ENCODE data around the gene PIEZO2.

Gene PIEZO2

DNA sequence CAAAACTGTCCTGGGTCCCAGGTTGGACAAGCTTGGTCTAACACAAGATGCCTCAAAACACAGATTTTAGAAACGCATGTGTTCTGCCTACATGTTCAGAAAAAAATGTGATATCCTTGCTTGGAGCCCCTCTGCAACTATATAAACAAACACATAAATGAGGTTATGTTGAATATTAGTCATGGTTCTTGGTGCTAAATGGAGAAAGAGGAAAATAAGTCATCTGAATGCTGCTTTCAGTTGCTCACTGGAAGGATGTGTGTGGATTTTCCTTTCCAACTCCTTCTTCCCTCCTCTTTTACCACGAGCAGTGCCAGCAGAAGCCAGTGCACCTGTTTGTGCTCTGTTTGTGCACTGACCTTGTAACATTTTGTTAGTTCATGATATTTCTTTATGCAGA, 85.3 kb downstream of the PIEZO2 start:
- no peak for DNase-seq

- no peak for DNase-seq
These were observed 93.6 kb downstream of the PIEZO2 start for GRCh38 chr18:11055721-11056120.

- no peak for DNase-seq
These were observed 94.9 kb downstream of the PIEZO2 start for GRCh38 chr18:11054497-11054896.

GRCh38 chr18:11053293-11053692, 96.1 kb downstream of the PIEZO2 start:
- no peak for DNase-seq

DNA sequence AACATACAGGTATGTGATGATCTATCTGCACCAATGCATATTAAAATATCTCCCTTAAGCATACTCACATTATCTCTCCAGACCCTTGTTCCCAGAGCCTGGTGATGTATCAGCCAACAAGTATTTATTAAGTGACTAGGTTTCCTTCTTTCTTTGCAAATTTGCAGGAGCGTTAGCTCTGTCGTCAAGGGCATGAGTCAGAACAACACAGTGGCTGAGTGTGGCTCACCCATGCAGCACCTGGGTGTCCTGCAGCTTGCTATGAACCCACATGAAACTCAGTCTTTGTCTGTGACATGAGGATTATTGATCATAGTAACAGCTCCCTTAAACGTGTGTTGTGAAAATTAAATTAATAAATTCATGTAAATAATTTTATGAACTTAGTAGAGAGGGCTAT, 96.6 kb downstream of the PIEZO2 start:
- DNase-seq = no peak

DNA sequence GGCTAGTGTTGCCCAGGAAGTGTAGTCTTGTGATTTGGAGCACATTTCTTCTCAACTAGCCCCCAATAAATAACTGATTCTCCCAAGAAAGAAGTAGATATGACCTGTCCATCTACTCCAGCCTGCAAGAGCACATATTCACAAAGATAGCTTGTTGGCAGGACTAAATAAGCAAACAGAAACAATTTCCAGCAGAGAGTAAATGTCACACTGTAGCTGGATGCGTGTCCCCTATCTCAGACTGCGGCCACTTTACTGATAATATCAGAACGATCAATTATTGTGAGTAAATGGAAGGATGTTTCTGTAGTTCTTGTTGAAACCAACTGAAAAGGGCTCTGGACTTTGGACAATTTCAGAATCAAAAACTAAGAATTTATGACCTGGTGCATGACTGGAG, 97.9 kb downstream of the PIEZO2 start:
- no peak for DNase-seq

GRCh38 chr18:11050966-11051365, 98.4 kb downstream of the PIEZO2 start:
- DNase-seq = no peak

- no peak for DNase-seq
These were observed 101.6 kb downstream of the PIEZO2 start for GRCh38 chr18:11047817-11048216.

DNA sequence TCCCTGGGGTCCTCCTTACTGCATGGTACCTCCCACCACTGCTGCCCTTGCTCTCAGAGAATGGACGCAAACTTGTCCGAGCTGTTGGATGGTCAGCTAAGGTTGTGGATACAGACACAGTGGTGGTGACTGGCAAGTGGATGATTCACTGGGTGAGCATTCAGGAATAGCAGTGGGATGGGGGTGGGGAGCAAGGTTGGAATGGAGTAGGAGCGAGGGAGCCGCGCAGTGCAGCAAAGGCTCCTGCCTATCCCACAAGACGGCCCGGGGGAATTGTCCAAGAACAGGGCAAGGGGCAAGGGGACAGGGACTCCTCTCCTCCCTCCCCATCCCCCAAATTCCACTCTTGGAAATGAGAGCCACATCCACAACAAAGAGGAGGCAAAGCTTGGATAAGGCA, 102.2 kb downstream of the PIEZO2 start:
- DNase-seq = peak; percentile 33

DNA sequence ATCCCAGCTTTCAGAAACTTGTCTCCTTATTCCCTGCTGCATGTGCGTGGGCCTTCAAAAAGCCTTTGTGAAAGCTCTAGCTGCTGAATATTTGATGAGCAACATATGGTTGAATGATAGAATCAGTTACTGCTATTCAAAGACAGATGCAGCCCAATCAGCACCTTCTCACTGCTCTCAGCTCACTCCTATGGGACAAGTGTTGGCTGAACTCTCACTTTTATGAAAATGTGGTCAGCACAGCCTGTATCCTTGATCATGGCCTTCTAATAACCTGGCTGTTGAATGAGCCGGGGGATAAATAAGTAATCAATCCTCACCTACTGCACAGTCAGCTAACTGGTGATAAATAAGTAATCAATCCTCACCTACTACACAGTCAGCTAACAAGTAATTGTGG, 103.2 kb downstream of the PIEZO2 start:
- DNase-seq = no peak

GRCh38 chr18:11043694-11044093, 105.7 kb downstream of the PIEZO2 start:
- DNase-seq = no peak

- no peak for DNase-seq
These were observed 107.1 kb downstream of the PIEZO2 start for GRCh38 chr18:11042247-11042646.

DNA sequence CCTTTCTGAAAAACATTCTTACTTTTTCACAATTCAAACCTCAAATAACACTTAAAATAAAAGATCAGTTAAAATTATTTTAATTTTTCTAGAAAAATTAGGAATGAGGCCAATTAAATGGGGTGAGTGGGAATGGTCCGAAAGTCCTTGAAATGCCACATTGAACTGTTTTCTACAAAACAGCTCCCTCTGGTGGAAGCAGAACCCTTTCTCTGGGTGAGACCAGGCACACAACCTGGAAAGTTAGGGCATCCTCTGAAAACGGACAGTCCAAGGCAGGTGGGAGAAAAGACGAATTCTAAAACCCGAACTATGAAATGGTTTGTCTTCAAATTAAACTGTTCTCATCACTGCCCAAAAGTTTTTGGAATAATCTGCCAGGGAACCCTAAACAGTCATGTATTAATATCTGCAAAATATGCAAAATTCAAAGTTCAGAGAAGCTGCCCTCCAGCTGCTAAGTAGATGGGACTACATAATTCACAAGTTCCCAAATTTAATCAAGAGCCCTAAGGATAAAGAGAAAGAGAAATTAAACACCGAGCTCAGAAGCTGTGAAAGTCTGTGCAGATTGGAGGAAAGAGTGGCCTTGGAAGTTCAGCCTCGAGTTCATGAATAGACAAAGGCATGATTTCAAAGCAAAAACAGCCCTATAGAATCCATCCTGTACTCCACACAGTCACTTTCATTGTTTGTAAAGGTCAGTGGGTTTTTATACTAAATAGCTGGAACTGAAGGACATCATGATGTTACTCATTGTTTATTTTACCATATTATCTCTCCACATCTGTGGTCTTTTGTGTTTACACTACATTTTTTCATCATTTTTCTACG, 108.3 kb downstream of the PIEZO2 start:
- DNase-seq = peak; percentile 58

DNA sequence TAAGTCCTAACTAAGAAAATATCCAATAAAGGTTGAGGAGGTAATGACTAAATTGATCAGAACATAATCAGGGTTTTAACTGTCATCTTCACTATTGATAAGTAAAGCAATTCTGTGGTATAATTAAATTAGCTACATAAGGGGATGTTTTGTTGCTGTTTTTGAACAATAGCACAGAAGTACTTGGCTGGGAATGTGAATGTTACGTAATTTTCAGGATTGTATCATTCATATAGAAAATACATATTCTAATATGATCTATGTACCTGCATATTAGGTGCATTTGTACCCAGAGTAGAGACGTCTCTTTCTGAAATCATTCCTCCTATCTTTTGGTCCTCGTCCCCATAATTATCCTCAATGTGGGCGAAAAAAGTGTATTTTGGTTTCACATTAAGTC, 109.0 kb downstream of the PIEZO2 start:
- no peak for DNase-seq

DNA sequence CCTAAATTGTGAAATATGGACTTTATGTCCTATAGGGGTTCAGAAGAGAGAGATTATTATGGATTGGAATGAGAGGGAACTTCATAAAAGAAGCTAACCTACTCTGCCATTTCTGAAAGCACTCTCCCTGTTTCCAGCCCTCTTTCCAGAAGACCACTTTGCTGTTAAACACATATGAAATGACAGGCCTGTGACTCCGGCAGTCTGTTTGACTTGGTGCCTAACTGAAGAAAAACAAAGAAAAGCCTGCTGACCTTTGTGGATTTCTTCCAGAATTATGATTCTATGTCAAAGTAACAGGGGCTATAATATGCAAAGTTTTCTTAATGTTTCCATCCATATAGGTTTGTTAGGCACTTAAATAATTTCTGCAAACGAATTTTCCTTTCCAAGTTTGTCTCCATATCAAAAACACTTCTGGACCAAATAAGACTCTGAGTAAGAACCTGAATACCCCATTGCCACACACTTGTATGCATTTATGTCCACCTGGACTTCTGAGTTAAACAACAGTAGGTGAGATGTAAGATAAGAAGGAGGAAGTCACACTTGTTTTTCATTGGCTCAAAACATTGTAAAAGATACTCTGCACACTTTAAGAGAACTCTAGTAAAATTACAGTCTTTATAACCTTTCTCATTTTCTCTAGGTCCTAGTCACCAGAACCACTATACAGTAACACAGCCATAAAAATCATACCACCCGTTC, 111.7 kb downstream of the PIEZO2 start:
- no peak for DNase-seq

DNA sequence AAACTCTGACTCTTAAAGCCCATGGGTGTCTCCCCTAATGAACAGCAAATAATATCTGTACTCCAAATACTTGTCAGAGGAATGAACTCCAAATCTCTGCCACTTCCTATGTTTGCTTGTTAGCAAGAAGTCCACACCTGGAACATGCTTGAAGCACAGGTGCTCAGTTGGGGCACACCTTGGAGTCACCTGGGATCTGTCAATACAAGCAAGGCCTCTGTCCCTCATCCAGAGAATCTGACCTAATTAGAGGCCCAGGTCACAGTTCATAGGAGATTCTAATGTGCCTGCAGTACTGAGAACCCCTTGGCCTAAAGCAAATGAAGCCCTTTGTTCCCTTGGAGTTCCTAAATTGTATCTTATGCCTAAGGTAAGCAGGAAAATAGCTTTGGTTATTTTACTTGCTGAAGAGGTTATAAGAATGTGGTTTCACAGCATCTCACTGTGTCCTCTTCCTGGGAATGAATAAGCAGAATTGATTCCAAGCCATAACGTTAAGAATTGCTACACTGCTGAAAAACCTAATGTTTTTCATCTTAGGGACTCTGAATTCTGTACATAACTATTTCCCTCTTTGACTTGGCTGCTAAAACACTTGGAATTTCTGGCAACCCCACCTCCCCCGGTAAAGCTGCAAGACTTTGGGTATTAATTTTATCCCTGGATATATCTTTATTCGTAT, 113.4 kb downstream of the PIEZO2 start:
- no peak for DNase-seq

- DNase-seq = no peak
These were observed 114.0 kb downstream of the PIEZO2 start for GRCh38 chr18:11035376-11035775.

DNA sequence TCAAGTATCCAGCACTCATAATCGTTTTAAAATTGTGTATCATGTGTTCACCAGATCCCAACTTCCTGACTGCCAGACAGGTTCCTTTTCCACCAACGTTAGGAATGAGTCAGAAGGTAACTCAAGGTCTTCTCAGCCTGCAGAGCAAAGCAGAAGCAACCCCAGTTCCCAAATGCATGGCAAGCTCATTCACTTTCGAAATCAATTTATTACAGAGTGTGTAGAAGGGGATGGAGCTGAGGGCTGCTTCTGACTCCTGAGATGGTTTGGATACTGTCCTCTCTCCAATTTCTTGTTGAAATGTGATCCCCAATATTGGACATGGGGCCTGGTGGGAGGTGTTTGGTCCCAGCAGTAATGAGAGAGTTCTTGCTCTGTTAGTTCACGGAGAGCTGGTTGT, 114.5 kb downstream of the PIEZO2 start:
- no peak for DNase-seq

DNA sequence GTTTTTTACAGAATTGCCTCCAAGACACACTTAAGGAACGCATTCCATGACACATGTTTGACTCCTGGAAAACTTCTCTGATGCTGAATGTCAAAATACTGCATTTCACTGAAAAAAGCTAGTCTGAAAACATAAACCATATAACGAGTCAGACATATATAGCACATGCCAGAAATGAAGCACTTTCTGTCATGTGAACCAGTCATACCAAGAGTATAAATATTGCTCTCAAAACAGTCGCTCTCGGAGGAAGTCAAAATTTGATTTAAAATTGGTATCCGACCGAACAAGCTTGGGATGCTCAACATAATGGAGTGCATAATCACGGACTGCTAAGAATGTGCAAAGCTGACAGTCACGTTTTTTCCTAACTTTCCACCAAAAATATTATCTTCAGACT, 115.9 kb downstream of the PIEZO2 start:
- DNase-seq = no peak

DNA sequence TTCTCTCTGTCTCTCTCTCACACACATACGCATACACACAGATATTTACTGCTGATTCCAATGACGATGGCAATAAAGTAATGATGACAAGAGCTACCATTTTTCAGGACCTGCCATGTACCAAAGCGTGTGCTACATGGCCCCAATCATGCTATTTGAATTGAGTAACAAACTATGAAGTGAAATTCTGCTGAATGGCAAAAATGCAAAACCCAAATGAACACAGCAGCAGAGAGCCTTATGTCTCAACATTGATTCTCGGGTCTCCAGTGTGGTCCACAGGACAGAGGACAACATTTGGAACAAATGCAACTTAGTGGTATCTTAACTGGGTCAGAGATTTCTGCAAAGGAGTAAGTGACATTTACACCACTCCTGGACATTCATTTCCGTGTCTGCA, 117.4 kb downstream of the PIEZO2 start:
- no peak for DNase-seq

DNA sequence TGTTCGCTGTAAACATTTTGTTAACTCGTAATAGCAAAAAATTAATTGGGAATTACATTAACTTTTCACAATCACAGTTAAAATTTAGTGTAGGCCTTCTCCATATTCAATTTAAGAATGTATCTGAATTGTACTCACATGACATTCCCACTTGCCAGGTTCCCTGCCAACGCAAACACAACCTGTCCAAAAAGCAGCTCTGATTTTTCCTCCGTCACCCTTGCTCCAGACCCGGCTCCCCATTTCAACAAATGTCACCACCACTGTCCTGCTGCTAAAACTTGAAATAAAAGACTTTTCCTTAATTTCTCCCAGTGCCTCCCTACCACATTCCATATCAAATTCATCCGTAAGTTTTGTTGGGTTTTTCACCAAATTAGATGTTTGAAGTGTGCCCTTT, 120.3 kb downstream of the PIEZO2 start:
- DNase-seq = no peak

GRCh38 chr18:11027862-11028261, 121.5 kb downstream of the PIEZO2 start:
- no peak for DNase-seq

DNA sequence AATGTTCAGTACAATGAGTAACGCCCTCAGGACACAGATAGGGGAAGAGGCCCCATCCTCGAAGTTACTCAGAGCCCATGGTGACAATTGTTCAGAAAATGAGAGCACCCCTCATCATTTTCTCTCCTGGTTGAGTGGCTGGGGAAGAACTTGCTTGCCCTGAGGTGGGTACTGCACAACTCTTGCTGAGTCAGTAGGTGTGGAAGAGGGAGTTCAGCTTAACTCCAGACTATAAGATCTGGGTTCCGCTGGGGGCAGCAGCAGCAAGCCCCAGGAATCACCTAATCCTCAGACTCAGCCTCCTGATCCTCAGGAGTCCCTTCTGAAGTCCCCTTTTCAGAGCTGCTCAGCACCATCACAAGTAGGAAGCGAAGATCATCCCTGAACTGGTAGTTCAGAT, 123.7 kb downstream of the PIEZO2 start:
- DNase-seq = no peak
